OCI-LY1 (cell line): ENCODE measurements around the gene C10orf95.

ENCODE experiments used
- CTCF ChIP-seq: fragments of 200-600 bp; sonication (generic), shearing (Covaris generic); IDR thresholded peaks from 2 replicates; pipeline ENCODE4 v1.5.1; 2017; ENCODE audit warnings: mild to moderate bottlenecking, antibody characterized with exemption, low read length, moderate library complexity, mixed read lengths
- EZH2 ChIP-seq: fragments of 200-600 bp; sonication (generic), shearing (Covaris generic); IDR thresholded peaks from 2 replicates; pipeline ENCODE4 v1.8.0; 2017; ENCODE audit warnings: borderline replicate concordance, mixed run types, mild to moderate bottlenecking, antibody characterized with exemption, low read length, moderate library complexity, mixed read lengths

- TF ChIP-seq EZH2 (no peak), CTCF (no peak)
Observed at GRCh38 chr10:102424916-102425315, 26.4 kb downstream of the C10orf95 start.
